GM12892 (cell line): ENCODE data around the gene ASCC3.

Source experiments
- POLR2A ChIP-seq: IDR thresholded peaks from 2 replicates; pipeline ENCODE4 v1.6.1; 2011; ENCODE audit warnings: low read depth, low read length, control low read depth
- TAF1 ChIP-seq: IDR thresholded peaks from 2 replicates; pipeline ENCODE4 v1.6.1; 2011; ENCODE audit warnings: low read depth, mild to moderate bottlenecking, control low read depth, low read length, borderline replicate concordance

- TF ChIP-seq TAF1 = no peak
- TF ChIP-seq POLR2A = no peak
These were observed 253.0 kb downstream of the ASCC3 start for GRCh38 chr6:100627911-100628758.
